ENCODE measurements around the gene FCER1A.

Gene FCER1A

GRCh38 chr1:159302095-159302494 is at the start of gene FCER1A:
TSS of gene FCER1A (plus strand) at chr1:159302336. CDS start at chr1:159302365, 29 bp downstream.
- no peak for DNase-seq (ENCODE audit: extremely low spot score)
- ChIA-PET CTCF (no interaction called here), POLR2A (no interaction called here)
- TF ChIP-seq CTCF (IDR thresholded peaks at IDR 0.05; ENCODE audit: control extremely low read depth, extremely low read depth, low read depth, missing control alignments): no peak

GRCh38 chr1:159261311-159261710 is 40.8 kb upstream of the FCER1A start:
- POLR2A ChIA-PET: no interaction called here
- no peak for DNase-seq (ENCODE audit: extremely low spot score)
- CTCF ChIA-PET: no interaction called here
- TF ChIP-seq CTCF (IDR thresholded peaks at IDR 0.05; ENCODE audit: control extremely low read depth, extremely low read depth, low read depth, missing control alignments): no peak

- no peak for TF ChIP-seq CTCF (IDR thresholded peaks at IDR 0.05; ENCODE audit: control extremely low read depth, extremely low read depth, low read depth, missing control alignments)
- POLR2A ChIA-PET: no interaction called here
- DNase-seq (ENCODE audit: extremely low spot score): no peak
- CTCF ChIA-PET: no interaction called here
These were observed 40.2 kb upstream of the FCER1A start for GRCh38 chr1:159261721-159262494.

- DNase-seq (ENCODE audit: extremely low spot score): no peak
- no peak for TF ChIP-seq CTCF (IDR thresholded peaks at IDR 0.05; ENCODE audit: control extremely low read depth, extremely low read depth, low read depth, missing control alignments)
- POLR2A ChIA-PET: no interaction called here
- CTCF ChIA-PET: no interaction called here
These were observed 35.3 kb upstream of the FCER1A start for GRCh38 chr1:159266832-159267231.

- POLR2A ChIA-PET: no interaction called here
- CTCF ChIA-PET: no interaction called here
- no peak for TF ChIP-seq CTCF (IDR thresholded peaks at IDR 0.05; ENCODE audit: control extremely low read depth, extremely low read depth, low read depth, missing control alignments)
- no peak for DNase-seq (ENCODE audit: extremely low spot score)
These were observed 27.5 kb upstream of the FCER1A start for GRCh38 chr1:159274631-159275030.

GRCh38 chr1:159275891-159276290 is 26.2 kb upstream of the FCER1A start:
- DNase-seq (ENCODE audit: extremely low spot score): no peak
- POLR2A ChIA-PET: no interaction called here
- CTCF ChIA-PET: interaction anchor here (1.0 kb wide), 1 partner anchor 64 kb away, joined by 3 read pairs; no protein-coding TSS in a partner anchor
- no peak for TF ChIP-seq CTCF (IDR thresholded peaks at IDR 0.05; ENCODE audit: control extremely low read depth, extremely low read depth, low read depth, missing control alignments)
